GM12801 (cell line): ENCODE data around the gene PROM1.

Source experiments
- CTCF ChIP-seq: IDR thresholded peaks from one replicate; pipeline ENCODE4 v1.5.1; 2011; ENCODE audit warnings: control low read depth; ENCODE audit not compliant: insufficient read length; ENCODE audit errors: extremely low read depth

Gene PROM1

DNA sequence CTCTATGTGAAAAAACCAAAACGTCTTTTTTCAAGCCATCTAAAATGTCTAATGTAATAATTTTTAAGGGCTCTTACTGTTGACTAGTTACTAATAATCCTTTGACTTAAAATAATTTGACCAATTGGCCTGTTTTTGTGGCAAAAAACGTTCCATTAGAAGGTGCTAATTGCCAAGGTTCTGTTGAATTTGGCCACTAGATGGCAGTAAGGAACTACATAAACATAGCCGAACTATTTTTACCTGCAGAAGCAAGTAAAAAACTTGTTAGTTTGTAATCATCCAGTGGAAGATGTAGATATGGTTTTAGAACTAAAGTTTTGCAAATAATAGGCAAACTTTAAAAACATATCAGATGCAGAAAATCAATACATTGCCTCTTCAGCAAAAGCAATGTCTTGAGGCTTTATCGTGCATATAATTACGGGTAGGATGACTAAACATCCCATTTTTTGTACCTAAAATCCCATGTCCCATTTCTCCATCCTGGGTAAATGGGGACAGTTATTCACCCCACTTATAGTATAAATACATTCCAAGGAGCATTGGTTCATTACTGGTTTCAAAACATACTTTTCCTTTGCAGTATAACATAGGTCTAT, 57.6 kb downstream of the PROM1 start:
- TF ChIP-seq CTCF: no peak

GRCh38 chr4:16025268-16025667, 58.6 kb downstream of the PROM1 start:
- TF ChIP-seq CTCF: no peak

DNA sequence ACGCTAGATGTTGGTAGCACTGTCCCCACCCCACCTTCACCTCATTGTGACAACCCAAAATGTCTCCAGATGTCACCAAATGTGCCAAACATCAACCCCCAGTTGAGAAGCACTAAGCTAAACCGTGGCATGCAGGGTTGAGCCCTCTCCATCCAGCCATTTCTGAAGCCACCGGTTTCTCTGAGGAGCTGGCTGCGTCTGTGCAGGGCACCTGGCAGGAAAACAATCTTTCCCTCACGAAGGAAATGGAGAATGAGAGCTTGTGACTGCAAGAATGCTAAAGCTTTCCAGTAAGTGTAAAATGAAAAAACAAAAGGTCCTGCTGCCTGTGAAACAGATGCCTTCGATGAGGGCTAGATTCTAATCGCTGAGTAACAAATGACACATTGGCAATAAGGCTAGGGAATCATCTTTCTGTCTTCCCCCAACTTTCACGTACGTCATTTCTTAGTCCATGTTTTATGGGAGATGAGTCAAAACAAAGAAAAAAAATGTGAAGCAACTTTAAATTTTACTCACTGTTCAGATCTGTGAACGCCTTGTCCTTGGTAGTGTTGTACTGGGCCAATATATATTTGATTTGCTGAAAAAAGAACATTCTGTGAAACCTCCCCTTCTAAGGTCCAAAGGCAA, 59.9 kb downstream of the PROM1 start:
- TF ChIP-seq CTCF: no peak

DNA sequence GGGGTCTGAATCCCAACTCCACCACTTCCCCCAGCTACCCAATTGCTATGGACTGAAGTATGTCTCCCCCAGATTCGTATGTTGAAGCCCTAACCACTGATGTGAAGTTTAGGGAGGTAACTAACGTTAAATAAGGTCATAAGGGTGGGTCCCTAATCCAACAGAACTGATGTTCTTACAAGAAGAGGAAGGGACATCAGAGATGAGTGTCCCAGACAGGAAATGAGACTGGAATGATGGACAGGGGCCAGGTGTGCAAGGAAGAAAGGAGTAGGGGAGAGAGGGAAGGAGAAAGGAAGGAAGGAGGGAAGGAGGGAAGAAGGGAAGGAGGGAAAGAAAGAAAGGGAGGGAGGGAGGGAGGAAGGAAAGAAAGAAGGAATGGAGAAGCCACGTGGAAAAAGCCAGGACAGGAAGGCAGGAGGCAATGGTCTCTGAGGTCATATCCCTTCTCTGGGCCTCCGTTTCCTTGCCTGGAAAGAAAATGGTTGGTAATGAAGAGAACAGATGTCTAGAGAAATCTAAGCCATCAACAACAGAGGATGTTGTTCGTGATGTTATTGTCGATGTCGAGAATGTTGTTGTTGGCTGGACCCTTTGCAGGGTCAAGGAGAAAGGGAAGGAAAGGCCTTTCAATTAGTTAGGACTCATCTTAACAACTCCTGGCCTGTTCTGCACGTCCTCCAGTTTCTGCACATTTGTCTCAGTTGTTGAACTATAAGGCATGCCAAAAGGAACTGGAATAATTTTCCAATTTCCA, 61.8 kb downstream of the PROM1 start:
- no peak for TF ChIP-seq CTCF

DNA sequence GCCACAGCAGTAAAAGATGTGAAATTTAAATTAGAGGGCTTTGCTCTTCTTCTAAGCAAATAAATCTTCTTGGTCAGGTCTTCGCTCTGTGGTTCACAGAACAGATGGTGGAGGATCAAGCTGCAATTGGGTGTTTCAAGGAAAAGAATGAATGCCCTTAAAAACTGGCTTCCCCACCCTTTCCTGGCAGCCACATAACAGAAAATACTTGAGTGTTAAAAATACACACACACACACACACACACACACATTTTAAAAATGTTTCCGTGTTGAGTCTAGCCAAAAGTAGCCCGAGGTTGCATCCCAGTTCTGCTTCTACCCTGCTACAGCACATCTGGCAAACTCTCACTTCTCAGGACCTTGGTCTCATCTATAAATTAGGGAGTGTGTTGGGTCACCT, 64.2 kb downstream of the PROM1 start:
- TF ChIP-seq CTCF: no peak

- no peak for TF ChIP-seq CTCF
Measured at GRCh38 chr4:16018841-16019240, 65.0 kb downstream of the PROM1 start.

GRCh38 chr4:16018061-16018676, 65.7 kb downstream of the PROM1 start:
- TF ChIP-seq CTCF: no peak
